ENCODE data around the gene SPATA17.

GRCh38 chr1:217907504-217907903 is 276.4 kb downstream of the SPATA17 start:
- TF ChIP-seq CTCF (IDR thresholded peaks at IDR 0.05): no peak
- TF ChIP-seq POLR2A (IDR thresholded peaks at IDR 0.05): no peak
